GM12891 (cell line): ENCODE data around the gene C4orf50.

Source experiments
- DNase-seq: peaks from one replicate; pipeline ENCODE4 v3.0.0; 2011; ENCODE audit warnings: low spot score; ENCODE audit not compliant: insufficient read length
- FAIRE-seq: peaks from 2 replicates; lab custom pipeline; 2011; peaks lifted over from hg19 to GRCh38; lab: Jason Lieb, UNC
- PAX5 ChIP-seq: IDR thresholded peaks from 2 replicates; pipeline ENCODE4 v1.6.1; 2011; ENCODE audit warnings: low read length, moderate library complexity, mild to moderate bottlenecking; ENCODE audit not compliant: insufficient read depth, severe bottlenecking
- POLR2A ChIP-seq: IDR thresholded peaks from 2 replicates; pipeline ENCODE4 v1.6.1; 2011; ENCODE audit warnings: low read depth, low read length, control low read depth
- POLR2AphosphoS5 ChIP-seq: IDR thresholded peaks from 2 replicates; pipeline ENCODE4 v1.6.1; 2011; ENCODE audit warnings: low read depth, low read length, control low read depth
- POU2F2 ChIP-seq: IDR thresholded peaks from 2 replicates; pipeline ENCODE4 v1.6.1; 2011; ENCODE audit warnings: low read depth, mild to moderate bottlenecking, control low read depth, low read length, moderate library complexity
- SPI1 ChIP-seq: IDR thresholded peaks from 2 replicates; pipeline ENCODE4 v1.6.1; 2011; ENCODE audit warnings: low read depth, low read length, control low read depth
- TAF1 ChIP-seq: IDR thresholded peaks from 2 replicates; pipeline ENCODE4 v1.6.1; 2011; ENCODE audit warnings: low read depth, low read length, control low read depth

The C4orf50 gene

DNA sequence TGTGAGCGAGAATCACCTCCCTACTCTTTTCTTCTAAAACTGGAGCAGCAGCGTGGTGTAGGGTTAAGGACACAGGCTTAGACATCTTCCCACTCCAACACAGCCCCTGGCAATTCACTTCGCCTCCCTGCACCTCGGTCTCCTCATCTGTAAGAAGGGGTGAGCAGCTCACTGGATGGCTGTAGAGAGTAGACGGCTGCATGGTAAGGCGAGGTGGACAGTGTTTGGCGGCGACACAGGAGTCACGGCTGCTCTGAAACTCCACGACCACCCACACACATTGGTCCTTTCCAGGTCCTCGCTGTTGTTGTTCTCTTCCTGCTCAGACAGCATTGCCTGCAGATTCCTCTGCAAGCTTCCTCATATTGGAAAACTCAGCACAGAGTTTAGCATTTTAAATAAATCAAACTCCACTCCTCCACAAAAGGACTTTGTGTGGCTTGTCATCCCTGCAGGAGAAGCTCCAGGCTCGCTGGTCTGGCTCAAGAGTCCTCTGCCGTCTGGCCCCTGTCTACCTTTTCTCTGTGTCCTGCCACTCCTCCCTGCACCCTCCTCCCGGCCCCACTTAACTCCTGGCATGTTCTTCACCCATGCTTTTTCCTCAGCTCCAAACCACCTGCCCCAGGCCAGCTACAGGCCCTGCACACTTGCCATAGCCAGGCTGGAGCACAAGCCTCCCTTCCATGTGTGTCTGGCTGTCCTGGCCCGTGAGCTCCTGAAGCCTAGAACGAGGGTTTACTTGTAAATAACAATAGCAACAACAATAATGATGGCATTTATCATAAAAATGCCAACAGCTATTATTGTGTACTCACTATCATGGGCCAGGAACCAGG lies 84.0 kb downstream of the C4orf50 start:
- no peak for DNase-seq
- no peak for FAIRE-seq
- TF ChIP-seq POU2F2 (no peak), PAX5 (no peak), POLR2AphosphoS5 (no peak), SPI1 (no peak), TAF1 (no peak)

DNA sequence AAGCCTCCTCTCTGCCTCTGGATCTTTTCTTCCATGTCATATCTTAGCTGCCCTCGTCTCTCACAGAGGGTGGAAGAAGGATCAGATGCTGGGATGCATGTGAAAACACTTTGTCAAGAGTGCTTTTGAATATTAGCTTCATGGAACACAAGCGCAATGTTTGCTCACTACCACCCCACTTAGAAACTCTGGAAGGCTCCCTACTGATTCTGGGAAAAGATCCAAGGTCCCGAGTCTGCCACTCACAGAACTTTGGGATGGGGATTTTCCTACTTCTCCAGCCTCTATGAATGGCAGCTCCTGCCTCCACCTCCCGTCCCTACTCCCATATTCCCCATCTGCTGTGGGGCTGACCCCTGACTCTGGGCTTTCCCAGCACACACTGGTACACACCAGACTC lies 85.1 kb downstream of the C4orf50 start:
- FAIRE-seq (no peak), DNase-seq (no peak)
- TF ChIP-seq PAX5 (no peak), SPI1 (no peak), POU2F2 (no peak), POLR2AphosphoS5 (no peak), TAF1 (no peak), POLR2A (no peak)

DNA sequence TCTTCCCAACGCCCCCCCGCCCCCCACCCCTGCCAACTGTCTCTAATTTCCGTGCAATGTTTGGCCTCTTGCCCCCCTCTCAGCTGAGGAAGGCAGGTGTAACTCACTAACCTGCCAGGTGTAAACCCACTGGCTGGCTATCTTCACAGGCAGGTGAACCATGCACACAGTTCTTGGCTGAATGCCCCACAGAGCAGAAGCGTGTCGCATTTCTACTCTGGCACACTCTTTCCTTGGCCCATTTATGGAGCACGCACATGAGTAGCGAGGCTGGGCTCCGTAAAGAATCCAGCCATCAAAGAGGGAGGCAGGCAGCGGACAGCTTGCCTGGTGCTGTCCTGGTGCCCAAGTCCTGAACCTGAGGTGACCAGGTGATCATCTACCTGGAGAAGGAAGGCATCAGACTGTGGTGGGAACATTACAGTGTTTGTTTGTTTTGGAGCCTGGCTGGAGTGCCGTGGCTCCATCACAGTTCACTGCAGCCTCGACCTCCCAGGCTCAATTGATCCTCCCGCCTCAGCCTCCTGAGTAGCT lies 86.1 kb downstream of the C4orf50 start:
- FAIRE-seq, result no peak
- TF ChIP-seq TAF1 (no peak), POLR2A (no peak), POLR2AphosphoS5 (no peak), POU2F2 (no peak), SPI1 (no peak), PAX5 (no peak)
- DNase-seq, result no peak

DNA sequence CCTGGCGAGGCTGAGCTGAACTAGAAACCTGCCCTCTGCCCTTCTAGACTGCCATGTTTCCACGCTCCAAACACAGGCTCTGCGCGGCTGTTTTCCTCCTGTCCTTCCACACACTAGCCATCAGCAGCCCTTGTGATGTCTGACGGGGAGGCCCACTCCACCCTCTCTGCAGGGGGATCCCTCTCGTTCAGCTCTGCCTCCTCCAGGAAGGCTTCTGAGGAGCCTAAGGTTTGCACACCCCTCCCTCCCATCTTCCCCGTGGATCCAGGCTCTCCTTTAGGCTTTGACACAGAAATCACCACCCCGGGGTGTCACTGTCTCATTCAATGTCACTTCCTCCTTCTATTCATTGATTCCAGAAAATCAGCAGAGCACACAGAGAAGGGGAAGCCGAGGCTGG lies 86.7 kb downstream of the C4orf50 start:
- no peak for FAIRE-seq
- no peak for DNase-seq
- TF ChIP-seq POLR2AphosphoS5 (no peak), POLR2A (no peak), POU2F2 (no peak), TAF1 (no peak), PAX5 (no peak), SPI1 (no peak)

DNA sequence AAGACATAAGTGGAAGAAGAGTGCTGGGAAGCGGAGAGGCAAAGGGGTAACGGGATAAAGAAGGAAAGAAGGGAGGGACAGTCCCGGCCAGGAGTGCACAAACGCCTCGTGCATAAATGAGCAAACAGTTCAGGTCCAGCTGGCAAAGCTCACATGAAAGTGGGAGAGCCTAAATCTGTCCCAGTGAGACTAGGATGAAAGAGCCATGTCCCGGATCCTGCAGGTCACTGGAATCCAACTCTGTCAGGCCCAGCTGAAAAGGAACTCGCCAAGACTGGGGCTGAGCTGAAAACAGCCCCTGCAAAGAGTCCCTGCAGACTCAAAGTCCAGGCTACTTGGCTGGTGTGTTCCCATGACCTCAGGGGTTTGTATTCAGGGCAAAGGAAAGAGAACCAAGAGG lies 87.4 kb downstream of the C4orf50 start:
- no peak for TF ChIP-seq PAX5
- TF ChIP-seq POLR2AphosphoS5, result no peak
- no peak for TF ChIP-seq POLR2A
- no peak for TF ChIP-seq POU2F2
- TF ChIP-seq TAF1, result no peak
- TF ChIP-seq SPI1, result no peak
- DNase-seq (no peak), FAIRE-seq (no peak)

DNA sequence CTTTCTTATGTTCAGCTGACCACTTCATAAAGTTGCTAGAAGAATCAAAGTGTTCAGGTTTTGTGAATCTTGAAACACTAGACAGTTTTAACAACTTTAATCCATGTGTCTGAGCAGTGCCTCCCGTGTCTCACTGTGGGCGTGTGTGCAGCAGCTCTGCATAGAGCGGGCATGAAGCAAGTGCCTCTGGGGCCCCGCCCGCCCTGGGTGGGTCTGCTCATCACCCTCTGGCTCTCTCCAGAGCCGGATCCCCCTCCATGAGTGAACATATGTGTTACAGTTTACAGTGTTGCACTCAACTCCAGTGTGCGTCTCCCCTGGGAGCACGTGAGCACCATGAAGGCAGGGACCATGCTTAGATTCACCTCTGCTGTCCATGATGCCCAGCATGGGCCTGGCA lies 87.8 kb downstream of the C4orf50 start:
- FAIRE-seq (no peak), DNase-seq (no peak)
- no peak for TF ChIP-seq PAX5
- TF ChIP-seq POLR2A, result no peak
- no peak for TF ChIP-seq POU2F2
- TF ChIP-seq SPI1, result no peak
- no peak for TF ChIP-seq TAF1
- no peak for TF ChIP-seq POLR2AphosphoS5

DNA sequence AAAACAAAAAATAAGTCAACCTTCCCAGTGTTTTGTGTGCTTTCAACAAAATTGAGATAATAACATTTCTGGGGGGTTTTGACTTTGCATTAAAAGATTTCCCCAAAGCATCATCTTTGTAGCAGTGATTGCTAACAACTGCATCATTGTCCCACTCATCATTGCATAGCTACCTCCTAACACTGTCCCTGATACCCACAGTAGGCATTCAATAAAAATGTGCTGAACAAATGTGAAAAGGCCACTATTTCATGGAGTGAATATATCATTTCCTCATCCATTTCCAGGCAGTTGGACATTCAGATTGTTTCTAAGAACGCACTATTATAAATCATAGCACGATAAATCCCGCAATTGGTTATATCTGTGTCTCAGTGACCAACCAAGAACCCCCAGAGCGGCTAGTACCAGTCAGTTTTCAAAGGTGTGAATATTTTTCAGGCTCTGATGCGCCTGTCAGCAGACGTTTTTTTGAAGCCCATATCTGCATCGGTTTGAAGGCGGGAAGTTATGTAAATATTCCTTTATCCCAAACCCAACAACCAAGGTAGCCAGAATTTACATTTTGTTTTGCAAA lies 89.3 kb downstream of the C4orf50 start:
- FAIRE-seq (no peak), DNase-seq (no peak)
- TF ChIP-seq SPI1 (no peak), POLR2AphosphoS5 (no peak), TAF1 (no peak), PAX5 (no peak), POLR2A (no peak)

DNA sequence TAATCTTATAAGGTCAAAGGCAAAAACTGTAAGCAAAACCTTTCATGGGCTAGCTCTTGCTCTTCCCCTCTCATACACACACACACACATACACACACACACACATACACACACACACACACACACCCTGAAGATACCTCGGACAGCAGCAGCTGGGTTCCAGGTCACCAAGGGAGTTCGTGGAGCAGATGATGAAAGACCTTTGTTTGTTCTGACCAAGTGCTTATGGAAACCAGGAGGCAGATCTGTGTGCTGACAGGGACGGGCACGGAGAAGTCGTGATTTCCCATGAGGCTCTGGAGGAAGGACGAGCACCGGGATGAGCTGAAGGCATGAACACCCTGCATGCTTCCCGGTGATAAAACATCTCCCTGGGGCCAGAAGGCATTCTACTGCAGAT lies 90.0 kb downstream of the C4orf50 start:
- DNase-seq, result no peak
- no peak for FAIRE-seq
- no peak for TF ChIP-seq TAF1
- no peak for TF ChIP-seq POU2F2
- TF ChIP-seq PAX5, result no peak
- no peak for TF ChIP-seq POLR2AphosphoS5
- no peak for TF ChIP-seq POLR2A
- no peak for TF ChIP-seq SPI1

DNA sequence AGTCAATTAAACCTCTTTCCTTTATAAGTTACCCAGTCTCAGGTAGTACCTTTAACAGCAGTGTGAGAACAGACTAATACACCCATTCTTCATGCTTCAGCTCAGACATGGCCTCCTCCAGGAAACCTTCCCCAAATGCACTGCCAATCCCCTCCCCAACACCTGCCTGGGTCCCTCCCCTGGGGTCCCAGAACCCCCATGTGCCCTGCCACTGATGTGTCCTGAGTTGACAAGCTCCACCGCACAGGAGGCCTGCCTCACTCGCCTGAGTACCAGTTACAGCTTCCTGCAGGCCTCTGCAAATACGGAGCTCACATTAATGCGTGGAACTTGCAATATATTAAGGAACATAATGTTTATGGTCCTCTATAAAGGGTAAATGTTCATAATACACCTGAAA lies 90.5 kb downstream of the C4orf50 start:
- DNase-seq (no peak), FAIRE-seq (no peak)

DNA sequence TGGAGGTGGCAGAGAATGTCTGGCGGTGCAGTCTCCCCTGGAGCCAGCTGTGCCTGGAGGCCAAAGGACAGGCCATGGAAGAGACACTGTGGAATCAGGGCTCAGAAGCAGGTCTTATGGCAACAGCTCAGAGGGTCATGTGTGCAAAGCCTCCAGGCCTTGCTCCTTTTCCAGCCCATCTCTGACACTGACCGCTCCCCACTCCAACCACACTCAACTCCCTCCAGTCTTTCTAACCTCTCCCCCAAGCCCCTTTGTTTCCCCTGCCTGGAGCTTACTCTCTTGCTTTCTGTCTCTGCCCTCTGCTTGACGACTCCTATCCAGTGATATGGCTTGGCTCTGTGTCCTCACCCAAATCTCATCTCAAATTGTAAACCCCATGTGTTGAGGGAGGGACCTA lies 91.1 kb downstream of the C4orf50 start:
- TF ChIP-seq POU2F2, result no peak
- TF ChIP-seq PAX5, result no peak
- no peak for TF ChIP-seq POLR2A
- TF ChIP-seq POLR2AphosphoS5, result no peak
- TF ChIP-seq TAF1, result no peak
- TF ChIP-seq SPI1, result no peak
- no peak for DNase-seq
- no peak for FAIRE-seq

More for the DNA sequence above, 90.5 kb downstream of the C4orf50 start:
- no peak for TF ChIP-seq POU2F2
- no peak for TF ChIP-seq SPI1
- no peak for TF ChIP-seq PAX5
- no peak for TF ChIP-seq POLR2A
- TF ChIP-seq POLR2AphosphoS5, result no peak
- no peak for TF ChIP-seq TAF1

DNA sequence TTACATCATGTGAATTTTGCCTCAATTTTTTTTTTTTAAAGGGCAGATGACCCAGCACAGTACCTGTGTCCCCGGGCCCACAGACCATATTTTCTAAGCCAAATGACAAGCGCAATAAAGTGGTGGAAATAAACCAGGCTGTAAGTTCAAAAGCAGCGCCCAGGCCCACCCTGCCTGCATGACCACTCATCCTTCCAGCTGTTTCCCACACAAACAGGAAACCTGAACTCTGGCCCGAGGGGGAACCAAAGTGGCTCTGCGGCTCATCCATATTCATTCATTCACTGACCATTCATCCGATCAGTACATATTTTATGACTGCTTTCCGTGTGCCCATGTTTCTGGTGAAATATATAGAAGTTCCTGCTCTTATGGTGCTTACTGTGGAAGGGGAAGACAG lies 91.6 kb downstream of the C4orf50 start:
- DNase-seq (no peak), FAIRE-seq (no peak)
- TF ChIP-seq POU2F2, result no peak
- no peak for TF ChIP-seq SPI1
- no peak for TF ChIP-seq PAX5
- no peak for TF ChIP-seq POLR2AphosphoS5
- no peak for TF ChIP-seq TAF1
- no peak for TF ChIP-seq POLR2A
